ENCODE data around the gene LEP. TPM values are rescaled to one million over a fixed set of nuclear protein-coding genes. Genes with fewer than 3 reads are reported as not detected.
"Not testable (repeated sequence)": the region's sequence is repeated elsewhere in the genome, so short reads cannot be mapped to it uniquely, and the experiment has no call there.

LEP gene
- polyA plus RNA-seq, 2 of the 4 experiments (the other 2 are of a cell fraction) = not detected

DNA sequence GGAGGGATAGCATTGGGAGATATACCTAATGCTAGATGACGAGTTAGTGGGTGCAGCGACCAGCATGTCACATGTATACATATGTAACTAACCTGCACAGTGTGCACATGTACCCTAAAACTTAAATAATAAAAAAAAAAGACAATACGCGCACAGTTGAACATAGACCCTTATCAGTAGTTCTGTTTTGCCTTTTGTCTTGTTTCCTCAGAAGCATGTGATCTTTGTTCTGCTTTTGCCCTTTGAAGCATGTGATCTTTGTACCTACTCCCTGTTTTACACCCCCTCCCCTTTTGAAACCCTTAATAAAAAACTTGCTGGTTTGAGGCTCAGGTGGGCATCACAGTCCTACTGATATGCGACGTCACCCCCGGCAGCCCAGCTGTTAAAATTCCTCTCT, 56.9 kb downstream of the LEP start:
- ATAC-seq; POLR2A ChIA-PET; H3K4me1 ChIP-seq; FAIRE-seq; H3K9me3 ChIP-seq; CTCF ChIA-PET; DNase-seq (ENCODE audit: low read depth in 1 of 2, low spot score in 1 of 2); H3K27ac ChIP-seq; H3K4me3 ChIP-seq; H3K4me2 ChIP-seq: not testable (repeated sequence)
- WGBS (ENCODE audit: missing lambda C conversion rate) = 97% methylated on average over 7 of the region's 7 CpGs

GRCh38 chr7:128299109-128299607, 58.1 kb downstream of the LEP start:
- Histone ChIP-seq H3K27ac (no peak overlapping the region), H3K4me2 (no peak overlapping the region), H3K4me3 (no peak overlapping the region), H3K9me3 (no peaks in the 10 kb centered on the region), H3K4me1 (no peaks in the 10 kb centered on the region)
- DNase-seq (ENCODE audit: low read depth in 1 of 2, low spot score in 1 of 2) = no peak
- FAIRE-seq = no peak
- WGBS (ENCODE audit: missing lambda C conversion rate) = 84% methylated on average over 7 of the region's 7 CpGs
- POLR2A ChIA-PET = no interaction called here
- TF ChIP-seq CEBPB (IDR thresholded peaks at IDR 0.05) (no peak), RCOR1 (IDR thresholded peaks at IDR 0.05; ENCODE audit: low read depth, low read length) (no peak), FOSL2 (IDR thresholded peaks at IDR 0.05) (no peak), FOSL2 (CRISPR knock-in tag; IDR thresholded peaks at IDR 0.05) (no peak), POLR2AphosphoS2 (conservative IDR thresholded peaks at IDR 0.05; ENCODE audit: low read length) (no peak), ELK1 (IDR thresholded peaks at IDR 0.05; ENCODE audit: low read depth, low read length) (no peak), HOXB5 (CRISPR knock-in tag; IDR thresholded peaks at IDR 0.05) (no peak), MAFK (IDR thresholded peaks at IDR 0.05; ENCODE audit: partially characterized antibody) (no peak), MAZ (IDR thresholded peaks at IDR 0.05; ENCODE audit: borderline replicate concordance, low read depth, low read length) (no peak), HOXA7 (CRISPR knock-in tag; IDR thresholded peaks at IDR 0.05) (no peak), KDM5A (IDR thresholded peaks at IDR 0.05) (no peak), POLR2A (IDR thresholded peaks at IDR 0.05; ENCODE audit: low read length) (no peak), NR3C1 (IDR thresholded peaks at IDR 0.05) (no peak), SREBF2 (IDR thresholded peaks at IDR 0.05) (no peak), KDM1A (IDR thresholded peaks at IDR 0.05; ENCODE audit: low read depth) (no peak), TFCP2L1 (CRISPR knock-in tag; IDR thresholded peaks at IDR 0.05) (no peak)
- TF ChIP-seq, protein P1, sequence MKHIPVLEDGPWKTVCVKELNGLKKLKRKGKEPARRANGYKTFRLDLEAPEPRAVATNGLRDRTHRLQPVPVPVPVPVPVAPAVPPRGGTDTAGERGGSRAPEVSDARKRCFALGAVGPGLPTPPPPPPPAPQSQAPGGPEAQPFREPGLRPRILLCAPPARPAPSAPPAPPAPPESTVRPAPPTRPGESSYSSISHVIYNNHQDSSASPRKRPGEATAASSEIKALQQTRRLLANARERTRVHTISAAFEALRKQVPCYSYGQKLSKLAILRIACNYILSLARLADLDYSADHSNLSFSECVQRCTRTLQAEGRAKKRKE (CRISPR knock-in tag; IDR thresholded peaks at IDR 0.05; ENCODE audit: low read depth) = no peak
- TF ChIP-seq, protein P2, sequence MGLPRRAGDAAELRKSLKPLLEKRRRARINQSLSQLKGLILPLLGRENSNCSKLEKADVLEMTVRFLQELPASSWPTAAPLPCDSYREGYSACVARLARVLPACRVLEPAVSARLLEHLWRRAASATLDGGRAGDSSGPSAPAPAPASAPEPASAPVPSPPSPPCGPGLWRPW (IDR thresholded peaks at IDR 0.05) = no peak
- TF ChIP-seq, protein P3, sequence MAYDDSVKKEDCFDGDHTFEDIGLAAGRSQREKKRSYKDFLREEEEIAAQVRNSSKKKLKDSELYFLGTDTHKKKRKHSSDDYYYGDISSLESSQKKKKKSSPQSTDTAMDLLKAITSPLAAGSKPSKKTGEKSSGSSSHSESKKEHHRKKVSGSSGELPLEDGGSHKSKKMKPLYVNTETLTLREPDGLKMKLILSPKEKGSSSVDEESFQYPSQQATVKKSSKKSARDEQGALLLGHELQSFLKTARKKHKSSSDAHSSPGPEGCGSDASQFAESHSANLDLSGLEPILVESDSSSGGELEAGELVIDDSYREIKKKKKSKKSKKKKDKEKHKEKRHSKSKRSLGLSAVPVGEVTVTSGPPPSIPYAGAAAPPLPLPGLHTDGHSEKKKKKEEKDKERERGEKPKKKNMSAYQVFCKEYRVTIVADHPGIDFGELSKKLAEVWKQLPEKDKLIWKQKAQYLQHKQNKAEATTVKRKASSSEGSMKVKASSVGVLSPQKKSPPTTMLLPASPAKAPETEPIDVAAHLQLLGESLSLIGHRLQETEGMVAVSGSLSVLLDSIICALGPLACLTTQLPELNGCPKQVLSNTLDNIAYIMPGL (CRISPR knock-in tag; IDR thresholded peaks at IDR 0.05; ENCODE audit: borderline replicate concordance) = no peak
- TF ChIP-seq, protein P4, sequence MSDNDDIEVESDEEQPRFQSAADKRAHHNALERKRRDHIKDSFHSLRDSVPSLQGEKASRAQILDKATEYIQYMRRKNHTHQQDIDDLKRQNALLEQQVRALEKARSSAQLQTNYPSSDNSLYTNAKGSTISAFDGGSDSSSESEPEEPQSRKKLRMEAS (IDR thresholded peaks at IDR 0.05) = no peak
- TF ChIP-seq, protein P5, sequence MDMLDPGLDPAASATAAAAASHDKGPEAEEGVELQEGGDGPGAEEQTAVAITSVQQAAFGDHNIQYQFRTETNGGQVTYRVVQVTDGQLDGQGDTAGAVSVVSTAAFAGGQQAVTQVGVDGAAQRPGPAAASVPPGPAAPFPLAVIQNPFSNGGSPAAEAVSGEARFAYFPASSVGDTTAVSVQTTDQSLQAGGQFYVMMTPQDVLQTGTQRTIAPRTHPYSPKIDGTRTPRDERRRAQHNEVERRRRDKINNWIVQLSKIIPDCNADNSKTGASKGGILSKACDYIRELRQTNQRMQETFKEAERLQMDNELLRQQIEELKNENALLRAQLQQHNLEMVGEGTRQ (IDR thresholded peaks at IDR 0.05) = no peak
- CTCF ChIA-PET = no interaction called here
- peak in 1 of 2 experiments; percentile 32; a peak in 1 of 6 replicates for ATAC-seq

All from A549 (cell line).